WTC11 (cell line): Measurements from ENCODE around the gene USP34.

Source experiments
- CREB1 ChIP-seq: sonication (generic); formaldehyde crosslinking; IDR thresholded peaks from 2 replicates; pipeline ENCODE4 v1.8.0; 2023; ENCODE audit warnings: mild to moderate bottlenecking, missing genetic modification reagents
- CTCF ChIP-seq: fragments of 200-600 bp; IDR thresholded peaks from 2 replicates; pipeline ENCODE4 v1.8.0; 2022; ENCODE audit warnings: antibody characterized with exemption
- ETV6 ChIP-seq: sonication (generic); formaldehyde crosslinking; IDR thresholded peaks from 2 replicates; pipeline ENCODE4 v1.8.1; 2022; ENCODE audit warnings: mild to moderate bottlenecking, missing genetic modification reagents
- JUN ChIP-seq: sonication (generic); formaldehyde crosslinking; IDR thresholded peaks from 2 replicates; pipeline ENCODE4 v1.8.0; 2023; ENCODE audit warnings: mild to moderate bottlenecking, missing genetic modification reagents
- OVOL2 ChIP-seq: fragments of 250-450 bp; sonication (Bioruptor Pico); IDR thresholded peaks from 2 replicates; pipeline ENCODE4 v1.9.0; 2021; ENCODE audit warnings: mild to moderate bottlenecking, borderline replicate concordance
- SMAD3 ChIP-seq: sonication (generic); formaldehyde crosslinking; IDR thresholded peaks from 2 replicates; pipeline ENCODE4 v1.8.0; 2022; ENCODE audit warnings: missing genetic modification reagents, mild to moderate bottlenecking, borderline replicate concordance
- USF2 ChIP-seq: sonication (generic); formaldehyde crosslinking; IDR thresholded peaks from 2 replicates; pipeline ENCODE4 v1.8.1; 2023; ENCODE audit warnings: mild to moderate bottlenecking, missing genetic modification reagents, moderate library complexity
- ZNF232 ChIP-seq: sonication (generic); formaldehyde crosslinking; IDR thresholded peaks from 2 replicates; pipeline ENCODE4 v1.8.0; 2022; ENCODE audit warnings: mild to moderate bottlenecking, missing genetic modification reagents
- TF ChIP-seq, protein P1 (sequence below): sonication (generic); formaldehyde crosslinking; IDR thresholded peaks from 2 replicates; pipeline ENCODE4 v1.8.0; 2022; ENCODE audit warnings: mild to moderate bottlenecking, missing genetic modification reagents

GRCh38 chr2:61252031-61252430, 218.9 kb downstream of the USP34 start:
- TF ChIP-seq CREB1 (CRISPR knock-in tag) = no peak
- TF ChIP-seq SMAD3 = no peak
- TF ChIP-seq ZNF232 = no peak
- TF ChIP-seq OVOL2 (CRISPR knock-in tag) = no peak
- no peak for TF ChIP-seq CTCF
- TF ChIP-seq ETV6 (CRISPR knock-in tag) = no peak
- TF ChIP-seq USF2 = no peak
- TF ChIP-seq, protein P1, sequence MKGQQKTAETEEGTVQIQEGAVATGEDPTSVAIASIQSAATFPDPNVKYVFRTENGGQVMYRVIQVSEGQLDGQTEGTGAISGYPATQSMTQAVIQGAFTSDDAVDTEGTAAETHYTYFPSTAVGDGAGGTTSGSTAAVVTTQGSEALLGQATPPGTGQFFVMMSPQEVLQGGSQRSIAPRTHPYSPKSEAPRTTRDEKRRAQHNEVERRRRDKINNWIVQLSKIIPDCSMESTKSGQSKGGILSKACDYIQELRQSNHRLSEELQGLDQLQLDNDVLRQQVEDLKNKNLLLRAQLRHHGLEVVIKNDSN = no peak
- TF ChIP-seq JUN (CRISPR knock-in tag) = no peak
